ENCODE data around the gene GLTPD2.

GRCh38 chr17:4790705-4791088, 1.9 kb downstream of the GLTPD2 start:
- TF ChIP-seq CTCF (IDR thresholded peaks at IDR 0.05), result no peak
- no peak for TF ChIP-seq POLR2A (IDR thresholded peaks at IDR 0.05)
